SKM-1 treated with dmso at 0.1 percent for 144 hours (cell line): ENCODE results near the gene ZBTB7C.
A peak's percentile ranks its signal among the peaks of the same experiment; 100 is the strongest.

Source experiments
- DNase-seq: peaks from one replicate; lab custom pipeline; 2025; ENCODE audit not compliant: unreplicated experiment; lab: John Stamatoyannopoulos, UW

The ZBTB7C gene

DNA sequence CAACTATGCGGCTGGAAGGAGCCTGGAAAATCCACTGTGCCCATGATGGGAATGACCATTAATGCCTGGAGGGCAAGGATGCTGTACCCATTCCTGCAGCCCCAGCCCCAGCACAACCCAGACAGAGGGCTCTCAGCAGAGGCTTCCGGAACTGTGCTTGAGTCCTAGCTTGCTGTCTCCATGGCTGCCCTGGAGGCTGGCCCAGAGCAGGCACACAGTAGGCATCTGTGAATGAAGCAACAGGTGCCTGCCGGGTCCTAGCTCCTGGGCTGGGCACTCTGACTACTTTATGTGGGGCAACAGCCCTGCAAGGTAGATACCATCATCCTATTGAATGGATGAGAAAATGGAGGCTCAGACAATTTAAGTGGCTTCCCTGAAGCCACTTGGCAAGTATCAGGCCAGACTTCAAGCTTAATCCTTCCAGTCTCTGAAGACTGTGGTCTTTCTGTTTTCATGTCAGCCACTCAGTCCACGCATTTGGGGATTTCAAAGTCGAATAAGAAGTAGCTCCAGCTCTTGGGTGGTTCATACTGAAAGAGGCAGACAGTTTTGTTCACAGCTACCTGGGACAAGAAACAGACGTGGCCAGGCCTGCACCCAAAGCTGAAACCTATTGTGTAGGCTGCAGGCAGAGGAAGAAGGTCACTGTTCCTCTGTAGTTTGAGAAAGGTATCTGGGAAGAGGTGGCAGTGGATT lies 237.5 kb downstream of the ZBTB7C start:
- DNase-seq: no peak

- DNase-seq: no peak
These were observed 238.5 kb downstream of the ZBTB7C start for GRCh38 chr18:48170651-48171050.

GRCh38 chr18:48168861-48169260 lies 240.3 kb downstream of the ZBTB7C start:
- no peak for DNase-seq

DNA sequence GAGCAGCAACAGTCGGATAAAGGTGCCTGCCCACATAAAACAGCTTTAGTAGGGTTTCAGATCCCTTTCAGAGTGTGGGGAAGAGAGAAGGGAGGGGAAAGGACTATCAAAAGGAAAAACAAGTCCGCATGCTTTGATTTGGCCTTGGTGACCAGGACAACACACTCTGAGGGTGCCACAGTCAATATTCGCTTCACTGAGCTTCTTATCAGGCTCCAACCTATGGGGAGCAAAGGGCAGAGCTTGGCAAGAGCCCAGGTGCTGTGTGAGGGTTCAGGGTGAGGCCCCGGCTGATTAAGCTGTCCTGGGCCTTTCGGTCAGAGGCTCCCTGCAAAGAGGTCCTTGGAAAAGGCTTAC lies 241.3 kb downstream of the ZBTB7C start:
- DNase-seq: no peak

- DNase-seq: no peak
These were observed 242.8 kb downstream of the ZBTB7C start for GRCh38 chr18:48166336-48166875.

GRCh38 chr18:48165111-48165866 lies 243.9 kb downstream of the ZBTB7C start:
- DNase-seq: peak; percentile 86

- DNase-seq: no peak
These were observed 244.5 kb downstream of the ZBTB7C start for GRCh38 chr18:48164701-48165100.

- no peak for DNase-seq
These were observed 245.1 kb downstream of the ZBTB7C start for GRCh38 chr18:48164116-48164515.

DNA sequence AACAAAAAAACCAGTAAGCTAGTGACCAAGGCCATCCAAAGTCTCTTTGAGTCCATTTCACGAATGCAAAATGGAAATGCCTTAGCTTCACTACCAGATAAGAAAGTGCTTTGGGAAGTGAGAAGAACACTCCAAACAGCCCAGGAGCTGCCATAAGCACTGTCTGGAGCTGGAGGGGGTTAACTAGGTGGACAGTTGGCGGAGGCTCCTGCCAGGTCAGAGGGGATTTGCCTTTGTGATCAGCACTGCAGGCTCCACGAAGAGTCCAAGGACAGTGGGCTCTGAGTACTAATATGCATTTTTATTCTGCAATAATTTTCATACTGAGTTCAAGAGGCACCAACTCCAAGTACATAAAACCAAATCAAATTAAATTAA lies 245.5 kb downstream of the ZBTB7C start:
- DNase-seq: no peak

DNA sequence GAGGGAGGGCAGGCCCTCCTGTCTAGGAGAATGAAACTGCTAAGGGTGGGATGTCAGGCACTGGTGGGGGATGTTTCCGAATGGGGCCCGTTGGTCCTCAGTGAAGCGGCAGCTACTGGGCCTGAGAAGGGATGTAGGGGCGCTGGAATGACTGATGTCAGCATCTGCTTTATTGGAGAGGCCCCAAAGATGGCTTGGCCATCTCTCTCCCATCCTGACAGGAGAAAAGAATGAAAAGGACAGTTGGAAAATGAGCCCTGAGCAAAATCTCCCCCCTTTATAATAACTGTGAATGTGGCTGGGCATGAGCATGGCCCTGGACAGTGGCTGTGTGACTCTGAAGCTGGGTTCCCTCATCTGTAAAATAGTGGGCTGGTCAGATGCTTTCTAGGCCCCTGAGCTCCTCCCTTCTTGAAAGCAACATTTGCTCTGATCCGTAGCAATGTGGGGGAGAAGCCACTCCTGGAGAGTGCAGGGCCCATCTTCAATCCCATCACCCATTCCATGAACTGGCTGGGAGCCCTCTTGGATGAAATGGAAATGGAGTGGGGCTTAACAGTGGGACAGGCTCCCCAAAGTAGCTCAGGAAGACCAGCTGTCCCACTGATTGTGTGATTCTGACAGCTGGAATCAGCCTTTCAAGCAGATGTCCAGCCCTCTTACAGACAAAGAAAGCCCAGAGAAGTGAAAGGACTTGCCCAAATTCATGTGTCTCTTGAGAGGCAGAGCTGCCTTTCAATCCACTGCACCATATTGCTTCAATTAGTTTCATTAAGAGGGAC lies 246.0 kb downstream of the ZBTB7C start:
- DNase-seq: no peak

DNA sequence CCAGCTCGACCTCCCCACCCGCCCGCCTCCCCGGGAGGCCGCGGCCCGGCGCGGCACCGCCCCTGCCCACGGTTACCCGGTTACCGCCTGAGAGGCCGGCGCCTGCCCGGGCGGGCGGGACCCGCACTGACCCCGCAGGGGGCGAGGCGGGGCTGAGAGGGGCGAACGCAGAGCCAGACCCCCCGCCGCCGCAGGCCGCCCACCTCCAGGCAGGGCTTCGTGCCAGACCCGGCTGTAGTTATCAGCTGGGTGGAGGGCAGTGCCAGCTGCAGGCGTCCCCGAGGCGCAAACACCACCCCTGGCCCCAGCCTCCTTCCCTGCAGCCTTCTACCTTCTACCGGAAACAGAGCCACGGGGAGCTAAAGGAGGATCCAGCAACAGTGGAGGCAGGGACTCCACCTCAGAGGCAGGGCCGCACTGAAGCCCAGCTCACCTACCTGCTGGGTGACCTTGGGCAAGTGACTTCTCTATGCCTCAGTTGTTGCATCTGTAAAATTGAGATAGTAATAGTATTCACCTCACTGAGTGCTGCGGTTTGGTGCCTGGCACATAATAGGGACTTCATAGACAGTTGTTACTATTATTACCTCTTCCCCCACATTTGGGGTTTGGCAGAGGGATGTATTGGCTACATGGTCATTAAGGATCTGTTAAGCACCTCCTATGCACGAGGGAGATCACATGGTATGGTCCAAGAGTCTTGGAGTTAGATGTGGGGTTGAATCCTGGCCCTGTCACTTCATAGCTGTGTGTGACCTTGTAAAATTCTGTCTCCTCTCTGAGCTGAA lies 247.1 kb downstream of the ZBTB7C start:
- peak; percentile 19 for DNase-seq

DNA sequence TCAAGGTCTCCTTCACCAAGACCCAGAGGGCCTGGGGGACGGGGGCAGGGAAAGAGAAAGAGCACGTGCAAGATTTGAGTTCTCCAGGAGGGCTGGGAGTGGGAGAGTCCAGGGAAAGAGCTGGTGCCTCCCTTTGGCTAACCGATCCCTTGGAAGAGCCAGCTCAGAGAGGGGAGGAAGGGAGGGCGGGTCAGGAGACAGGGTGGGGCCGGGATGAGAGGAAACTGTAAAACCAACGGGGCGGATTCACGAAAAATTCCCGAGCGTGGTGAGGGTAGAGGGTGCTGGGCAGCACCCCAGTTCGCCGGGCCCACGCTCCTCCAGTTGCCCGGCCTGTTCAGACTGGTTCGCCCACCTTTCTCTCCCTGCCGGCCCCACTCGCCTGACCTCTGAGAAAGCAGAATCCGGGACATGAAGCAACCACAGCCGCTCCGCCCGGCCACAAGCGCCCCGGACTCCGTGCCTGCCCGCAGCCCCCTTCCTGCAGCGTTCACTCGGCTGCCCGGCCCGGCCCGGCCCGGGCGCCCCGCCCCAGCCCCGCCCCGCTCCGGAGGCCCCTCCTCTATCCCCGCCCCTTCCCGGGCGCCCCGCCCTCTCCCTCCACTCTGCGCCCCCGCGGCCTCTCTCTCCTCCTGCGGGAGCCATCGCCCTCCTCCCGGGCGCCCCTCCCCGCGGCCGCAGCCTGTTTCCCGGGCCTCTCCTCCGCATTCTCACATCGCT lies 247.8 kb downstream of the ZBTB7C start:
- peak; percentile 75 for DNase-seq

DNA sequence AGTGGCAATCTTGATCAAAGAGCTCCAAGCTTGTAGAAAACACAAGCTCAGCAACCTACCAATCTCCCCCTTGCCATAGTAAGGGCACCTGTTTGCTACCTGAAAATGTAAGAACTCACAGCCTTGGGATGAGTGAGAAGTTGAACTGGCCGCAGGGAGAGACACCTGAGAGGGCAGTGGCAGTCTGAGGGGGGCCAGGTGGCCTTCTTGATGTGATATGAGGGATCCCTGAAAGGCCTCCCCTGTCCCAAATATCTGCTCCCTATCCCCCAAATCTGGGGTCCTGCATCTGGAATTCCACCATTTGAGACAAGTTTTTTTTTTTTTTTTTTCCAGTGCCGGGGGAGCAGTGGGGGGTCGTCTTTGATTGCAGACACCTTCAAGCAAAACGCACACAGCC lies 248.6 kb downstream of the ZBTB7C start:
- no peak for DNase-seq

- DNase-seq: no peak
These were observed 249.4 kb downstream of the ZBTB7C start for GRCh38 chr18:48159816-48160215.

- no peak for DNase-seq
These were observed 250.5 kb downstream of the ZBTB7C start for GRCh38 chr18:48158721-48159120.

DNA sequence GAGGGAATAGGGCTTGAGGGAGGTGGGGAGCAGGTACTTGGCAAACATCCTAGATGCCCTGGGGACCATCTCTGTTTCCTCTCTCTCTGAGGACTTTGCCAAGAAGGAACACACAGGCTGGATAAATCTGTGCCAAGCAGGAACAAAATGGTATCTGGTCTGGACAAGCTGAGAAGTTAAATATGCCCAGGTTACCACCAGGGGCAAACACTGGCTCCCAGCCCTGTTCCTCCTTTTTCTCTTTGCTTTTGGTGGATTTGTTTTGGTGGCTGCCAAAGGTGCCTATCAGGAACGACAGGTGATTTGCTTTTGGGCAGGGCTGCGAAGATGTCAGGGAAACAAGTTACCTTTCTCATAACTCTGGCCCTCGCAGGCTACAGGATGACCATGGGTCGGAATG lies 251.2 kb downstream of the ZBTB7C start:
- DNase-seq: no peak

DNA sequence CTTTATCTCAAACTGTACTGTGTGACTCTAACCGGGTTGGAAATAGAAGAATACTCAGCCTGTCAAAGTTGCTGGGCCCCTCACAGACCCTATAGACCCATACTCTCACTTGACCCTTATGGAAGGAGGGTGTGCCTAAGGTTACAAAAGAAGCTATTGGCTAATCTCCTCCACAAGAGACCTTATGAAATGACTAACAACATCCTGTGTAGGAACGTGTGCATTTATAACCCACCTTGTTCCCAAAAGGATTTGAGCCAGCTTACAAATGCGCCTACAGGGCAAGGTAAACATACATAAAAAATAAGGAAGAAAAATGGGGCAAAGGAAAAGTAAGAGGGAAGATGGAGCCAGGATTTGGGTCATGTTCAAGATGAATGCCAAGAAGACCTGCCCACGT lies 253.3 kb downstream of the ZBTB7C start:
- DNase-seq: peak; percentile 62

- DNase-seq: no peak
These were observed 254.4 kb downstream of the ZBTB7C start for GRCh38 chr18:48154828-48155227.

- no peak for DNase-seq
These were observed 255.3 kb downstream of the ZBTB7C start for GRCh38 chr18:48153613-48154481.
